Astrocyte of the hippocampus (primary cell): ENCODE measurements around the gene MAP3K3.
A peak's percentile ranks its signal among the peaks of the same experiment; 100 is the strongest.
"Not testable (repeated sequence)": the region's sequence is repeated elsewhere in the genome, so short reads cannot be mapped to it uniquely, and the experiment has no call there.

Experiments used
- DNase-seq: peaks from one replicate; pipeline ENCODE4 v3.0.0; 2011; ENCODE audit warnings: low read depth, low spot score

The MAP3K3 gene

DNA sequence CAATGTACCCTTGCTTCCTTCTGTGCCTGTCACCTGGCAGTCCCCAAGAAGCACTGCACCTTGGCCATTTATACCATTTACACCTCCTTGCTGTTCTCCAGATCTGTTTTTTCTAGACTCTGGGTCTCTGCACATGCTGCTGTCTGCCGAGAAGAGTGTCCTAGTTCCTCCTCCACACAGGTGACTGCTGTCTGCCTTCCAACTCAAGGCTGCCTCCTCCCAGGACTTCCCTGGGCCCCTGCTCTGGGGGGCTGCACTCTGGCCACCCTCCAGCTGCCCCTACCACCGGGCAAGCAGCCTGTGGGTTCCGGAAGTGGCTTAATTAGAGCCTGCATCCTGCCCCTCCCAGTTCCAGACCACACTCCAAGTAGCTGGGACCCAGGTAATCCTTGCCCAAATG, 83.4 kb downstream of the MAP3K3 start:
- DNase-seq = no peak

DNA sequence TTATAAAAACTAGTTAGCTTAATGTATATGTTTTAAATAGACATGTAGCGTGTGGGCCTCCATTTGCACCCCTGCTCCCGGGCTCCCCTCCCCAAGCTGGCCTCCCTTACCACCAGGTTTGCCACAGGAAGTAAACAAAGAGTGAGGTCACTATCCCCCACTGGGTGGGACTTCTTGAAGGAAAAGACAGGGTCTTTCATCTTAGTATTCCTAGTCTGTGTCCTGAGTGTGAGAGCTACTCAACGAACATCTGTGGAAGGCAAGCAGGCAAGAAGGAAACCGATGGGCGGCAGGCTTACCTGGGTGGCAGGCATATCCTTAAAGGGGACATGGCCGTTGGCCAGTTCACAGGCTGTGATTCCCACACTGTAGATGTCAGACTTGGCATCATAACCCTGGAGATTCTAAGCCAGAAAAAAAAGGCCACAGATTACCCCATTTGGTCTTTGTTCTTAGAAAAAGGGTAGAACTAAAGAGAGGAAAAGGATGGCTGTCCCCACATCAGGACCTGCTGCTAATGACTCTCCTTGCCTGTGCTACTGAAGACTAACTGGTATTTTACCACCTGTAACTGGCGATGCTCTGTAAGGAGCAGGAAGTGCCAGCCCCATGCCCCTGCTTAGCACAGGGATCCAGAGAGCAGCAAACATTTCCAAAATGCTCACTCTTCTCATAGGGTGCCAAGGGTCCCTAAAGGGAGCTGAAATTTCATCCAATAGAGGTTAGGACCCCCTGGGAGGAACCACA, 84.3 kb downstream of the MAP3K3 start:
- DNase-seq = no peak

GRCh38 chr17:63707151-63707550, 84.9 kb downstream of the MAP3K3 start:
- no peak for DNase-seq

DNA sequence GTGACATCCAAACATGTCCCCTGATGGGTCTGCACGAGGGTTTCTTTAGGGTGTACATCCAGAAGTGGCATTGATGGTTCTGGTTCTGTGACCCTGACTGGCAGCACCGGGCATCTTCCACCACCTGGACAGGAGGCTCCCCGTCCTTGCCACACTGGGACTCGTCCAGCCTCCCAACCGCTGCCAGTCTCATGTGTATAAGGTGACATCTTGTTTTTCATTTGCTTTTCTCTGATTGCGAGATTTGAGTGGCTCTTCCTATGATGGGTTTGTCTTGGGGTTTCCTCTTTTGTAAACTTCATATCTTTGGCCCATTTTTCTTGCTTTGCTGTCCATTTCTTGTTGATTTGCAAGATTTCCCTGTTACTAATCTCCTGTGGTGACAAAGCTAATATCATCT, 86.9 kb downstream of the MAP3K3 start:
- DNase-seq = no peak

DNA sequence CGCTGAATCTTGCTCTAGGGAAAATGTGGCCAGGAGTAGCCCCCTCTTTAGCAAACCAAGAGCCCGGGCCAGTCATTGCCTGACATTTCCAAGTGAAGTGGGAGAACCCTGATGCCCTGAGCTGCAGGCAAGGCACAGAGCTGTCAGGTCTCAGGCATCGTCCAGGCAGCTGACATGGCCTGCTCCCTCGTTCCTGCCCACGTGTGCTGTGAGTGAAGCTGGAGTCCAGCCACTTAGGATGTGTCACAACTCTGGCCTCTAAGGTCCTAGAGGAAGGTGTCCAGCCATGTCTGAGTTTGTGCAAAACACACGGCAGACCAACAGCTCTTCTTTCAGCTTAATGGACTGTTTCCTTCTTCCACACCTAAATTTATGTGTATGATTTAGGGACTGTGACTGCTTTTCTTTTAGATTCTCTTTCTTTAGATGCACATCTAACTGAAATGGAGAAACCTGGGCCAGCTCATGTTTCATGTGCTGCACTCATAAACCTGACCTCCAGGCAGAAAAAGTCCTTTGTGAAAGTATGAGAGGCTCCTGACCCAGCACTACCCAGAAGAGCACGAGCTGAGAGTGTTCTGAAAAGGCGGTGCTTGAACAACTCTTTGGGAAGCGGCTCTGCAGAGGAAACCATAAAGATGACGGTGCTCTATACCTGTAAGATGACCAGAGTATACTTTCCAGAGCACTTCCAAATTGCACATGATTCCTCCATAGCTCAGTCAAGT, 92.5 kb downstream of the MAP3K3 start:
- DNase-seq = peak; percentile 32

- DNase-seq = no peak
Observed at GRCh38 chr17:63716426-63716825, 94.2 kb downstream of the MAP3K3 start.

DNA sequence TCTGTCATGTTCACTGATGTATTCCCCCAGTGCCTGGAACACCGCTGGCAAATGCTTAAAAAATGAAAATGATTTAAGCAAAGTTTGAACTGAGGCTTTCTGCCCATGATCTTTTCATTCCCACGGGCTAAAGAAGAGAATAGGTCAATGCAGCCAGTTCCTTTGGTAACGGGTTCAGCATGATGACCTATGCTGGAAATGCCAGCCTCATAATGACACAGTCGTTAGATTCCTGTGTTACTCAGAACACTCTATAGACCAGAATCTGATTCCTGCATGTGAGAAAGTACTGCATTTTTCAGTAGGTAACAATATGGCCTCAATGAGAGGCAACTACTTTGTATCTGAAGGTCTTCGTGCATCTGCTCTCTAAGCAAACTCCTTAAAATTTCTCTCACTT, 96.8 kb downstream of the MAP3K3 start:
- no peak for DNase-seq

GRCh38 chr17:63720194-63720593, 98.0 kb downstream of the MAP3K3 start:
- not testable (repeated sequence) for DNase-seq

DNA sequence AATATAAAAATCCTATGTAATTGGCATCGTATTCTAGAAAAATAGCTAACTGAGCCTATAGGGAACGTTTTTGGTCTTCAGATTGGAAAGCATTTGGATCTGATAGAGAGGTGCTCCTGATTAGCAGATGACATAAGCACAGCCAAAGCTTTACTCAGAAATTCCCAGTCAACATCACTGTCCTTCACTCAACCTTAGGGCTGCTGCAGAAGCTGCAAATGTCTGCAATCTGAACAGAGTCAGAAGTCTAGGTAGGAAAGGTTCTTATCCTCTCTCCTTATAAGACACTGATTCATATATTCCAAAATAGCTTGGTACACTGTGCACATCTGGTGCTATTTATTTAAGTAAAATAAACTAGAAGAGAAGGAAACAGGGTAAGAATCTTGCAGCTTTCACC, 100.2 kb downstream of the MAP3K3 start:
- DNase-seq = no peak

GRCh38 chr17:63735691-63736090, 113.5 kb downstream of the MAP3K3 start:
- no peak for DNase-seq

- DNase-seq = peak; percentile 21
Observed at GRCh38 chr17:63740464-63741142, 118.4 kb downstream of the MAP3K3 start.

- no peak for DNase-seq
Observed at GRCh38 chr17:63741143-63741407, 118.9 kb downstream of the MAP3K3 start.

DNA sequence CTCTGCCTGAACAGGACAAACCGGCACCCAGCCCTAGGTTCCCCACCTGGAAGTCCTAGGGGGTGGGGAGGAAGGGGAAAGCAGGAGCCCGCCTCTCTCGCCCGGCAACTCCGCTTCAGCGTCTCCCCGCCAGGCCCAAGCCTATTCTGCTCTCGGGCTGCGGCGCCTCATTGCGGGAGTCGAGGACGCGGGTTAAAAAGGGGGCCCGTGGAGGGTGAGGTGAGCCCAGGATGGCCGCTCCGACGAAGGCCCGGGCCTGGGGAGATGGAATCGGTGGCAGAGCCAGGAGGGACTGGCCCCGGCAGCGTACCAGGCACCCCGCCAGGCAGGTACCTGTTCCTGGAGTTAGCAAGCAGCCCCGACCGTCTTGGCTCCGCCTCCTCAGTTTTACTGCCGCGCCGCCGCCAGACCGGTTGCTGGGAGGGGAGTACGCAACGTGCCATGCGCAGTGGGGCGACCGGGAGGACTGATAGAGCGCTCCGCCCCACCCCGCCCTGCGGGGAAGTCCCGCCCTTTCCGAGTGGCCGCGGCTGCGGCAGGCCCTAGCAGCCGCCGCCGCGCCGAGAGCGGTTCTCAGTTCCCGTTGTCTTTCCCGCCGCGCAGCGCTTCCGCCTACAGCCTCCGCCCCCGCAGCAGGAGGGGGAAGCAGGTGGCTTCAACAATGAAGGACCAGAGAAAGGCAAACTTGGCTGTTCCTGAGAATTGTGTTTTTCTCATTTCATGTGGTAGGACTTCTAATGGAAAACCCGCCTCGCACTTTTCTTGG, 119.4 kb downstream of the MAP3K3 start, which contains the start of gene STRADA:
Gene STRADA, minus strand, starts transcription at position 392 of the 766 bp plus-strand sequence. CDS start 13,430 bp downstream, outside the sequence.
- DNase-seq = peak; percentile 99
